Neutrophil (primary cell): ENCODE data around the gene IFNL4.

Experiments used
- H3K27ac ChIP-seq: fragments of 200-600 bp; sonication (generic); 2 replicates; pipeline ENCODE4 v1.5.1; 2016; ENCODE audit warnings: mild to moderate bottlenecking, moderate library complexity
- H3K27me3 ChIP-seq: fragments of 200-600 bp; sonication (generic); 2 replicates; pipeline ENCODE4 v1.6.0; 2016; ENCODE audit warnings: mild to moderate bottlenecking
- H3K36me3 ChIP-seq: fragments of 200-600 bp; sonication (generic); 2 replicates; pipeline ENCODE4 v1.5.1; 2017
- H3K4me1 ChIP-seq, 2 experiments: fragments of 200-600 bp in 1 of 2; sonication (generic) in 1 of 2; 1 replicate in 1 of 2; 2 replicates in 1 of 2; pipeline versions ENCODE4 v1.5.1 to v1.6.1; 2013 to 2016; ENCODE audit warnings: low read depth in 1 of 2, low read length in 1 of 2, mild to moderate bottlenecking in 1 of 2, moderate library complexity in 1 of 2; ENCODE audit not compliant: control insufficient read depth in 1 of 2, insufficient read depth in 1 of 2
- H3K4me3 ChIP-seq, 2 experiments: fragments of 200-600 bp in 1 of 2; sonication (generic) in 1 of 2; 1 replicate in 1 of 2; 2 replicates in 1 of 2; pipeline ENCODE4 v1.5.1; 2013 to 2016; ENCODE audit warnings: low read depth in 1 of 2, low read length in 1 of 2, mild to moderate bottlenecking in 1 of 2, moderate library complexity in 1 of 2
- H3K9me3 ChIP-seq: fragments of 200-600 bp; sonication (generic); 2 replicates; pipeline ENCODE4 v1.5.1; 2016
- CTCF ChIP-seq: fragments of 200-600 bp; sonication (generic); IDR thresholded peaks from 2 replicates; pipeline ENCODE4 v1.5.1; 2016; ENCODE audit warnings: antibody characterized with exemption

IFNL4 gene

GRCh38 chr19:39253374-39254149, 4.9 kb upstream of the IFNL4 start:
- Histone ChIP-seq H3K4me1 (no peaks in the 10 kb centered on the region), H3K27ac (no peak overlapping the region), H3K27me3 (peaks cover 52% of the 10 kb centered on the region), H3K4me3 (no peak overlapping the region), H3K36me3 (no peaks in the 10 kb centered on the region), H3K9me3 (no peaks in the 10 kb centered on the region)
- no peak for TF ChIP-seq CTCF

GRCh38 chr19:39252458-39252857, 3.8 kb upstream of the IFNL4 start:
- TF ChIP-seq CTCF = no peak
- no peaks in the 10 kb centered on the region for H3K36me3 ChIP-seq
- H3K27me3 ChIP-seq = peaks cover 63% of the 10 kb centered on the region
- H3K4me1 ChIP-seq = no peaks in the 10 kb centered on the region
- no peaks in the 10 kb centered on the region for H3K9me3 ChIP-seq
- H3K27ac ChIP-seq = no peak overlapping the region
- no peak overlapping the region for H3K4me3 ChIP-seq

GRCh38 chr19:39251846-39252245, 3.2 kb upstream of the IFNL4 start:
- Histone ChIP-seq H3K36me3 (no peaks in the 10 kb centered on the region), H3K27ac (no peak overlapping the region), H3K27me3 (peaks cover 69% of the 10 kb centered on the region), H3K4me1 (no peaks in the 10 kb centered on the region), H3K4me3 (no peak overlapping the region), H3K9me3 (no peaks in the 10 kb centered on the region)
- no peak for TF ChIP-seq CTCF

- TF ChIP-seq CTCF = no peak
- Histone ChIP-seq H3K9me3 (no peaks in the 10 kb centered on the region), H3K27ac (no peak overlapping the region), H3K36me3 (no peaks in the 10 kb centered on the region), H3K4me1 (no peaks in the 10 kb centered on the region), H3K27me3 (peaks cover 74% of the 10 kb centered on the region), H3K4me3 (no peak overlapping the region)
Observed at GRCh38 chr19:39251081-39251480, 2.4 kb upstream of the IFNL4 start.

GRCh38 chr19:39247701-39248664, 673 bp downstream of the IFNL4 start:
- H3K36me3 ChIP-seq = no peaks in the 10 kb centered on the region
- no peaks in the 10 kb centered on the region for H3K9me3 ChIP-seq
- no peak for TF ChIP-seq CTCF
- no peak overlapping the region for H3K27ac ChIP-seq
- H3K27me3 ChIP-seq = peaks cover 75% of the 10 kb centered on the region
- H3K4me3 ChIP-seq = no peak overlapping the region
- no peaks in the 10 kb centered on the region for H3K4me1 ChIP-seq
